CD4-positive, alpha-beta T cell (primary cell): ENCODE data around the gene OAS2. TPM values are rescaled to one million over a fixed set of nuclear protein-coding genes. Genes with fewer than 3 reads are reported as not detected.

Experiments
- ATAC-seq: fragments of 200-7000 bp; cut with Tn5 transposase; one replicate; pipeline ENCODE4 v1.10.0; 2022; ENCODE audit warnings: mild to moderate bottlenecking; ENCODE audit not compliant: poor library complexity
- CTCF ChIA-PET: fragments of 350-600 bp; sonication (Branson Sonifier 250); formaldehyde crosslinking; loops from one replicate; lab custom pipeline; 2021; ENCODE audit warnings: antibody characterized with exemption, inconsistent platforms; lab: Charles Lee
- POLR2A ChIA-PET: fragments of 350-600 bp; sonication (Branson Sonifier 250); formaldehyde crosslinking; loops from one replicate; lab custom pipeline; 2021; ENCODE audit warnings: antibody characterized with exemption, inconsistent platforms; lab: Charles Lee
- DNase-seq, 14 experiments: peaks; one replicate each; pipeline ENCODE4 v3.0.0-alpha.2; 2013 to 2020; ENCODE audit warnings: mixed read lengths in 2 of 14
- H3K27ac ChIP-seq, 2 donors: one replicate each; pipeline versions ENCODE4 v1.5.1 to v1.7.0; 2013; ENCODE audit warnings: low read length in 2 of 2, low read depth in 1 of 2, mild to moderate bottlenecking in 1 of 2
- H3K27me3 ChIP-seq, 2 experiments: 1 replicate in 1 of 2; 2 replicates in 1 of 2; pipeline versions ENCODE4 v1.6.1 to v1.7.0; 2013; ENCODE audit warnings: low read length in 2 of 2, control low read depth in 1 of 2, mild to moderate bottlenecking in 1 of 2, moderate library complexity in 1 of 2; ENCODE audit not compliant: insufficient read depth in 2 of 2, control insufficient read depth in 1 of 2
- H3K36me3 ChIP-seq: one replicate; pipeline ENCODE4 v1.6.1; 2013; ENCODE audit warnings: low read length, control low read depth; ENCODE audit not compliant: insufficient read depth
- H3K4me1 ChIP-seq: one replicate; pipeline ENCODE4 v1.6.1; 2013; ENCODE audit warnings: low read length, control low read depth; ENCODE audit not compliant: insufficient read depth
- H3K4me3 ChIP-seq: one replicate; pipeline ENCODE4 v1.5.1; 2013; ENCODE audit warnings: mild to moderate bottlenecking, low read length, moderate library complexity
- H3K9me3 ChIP-seq, 2 experiments: 1 replicate in 1 of 2; 2 replicates in 1 of 2; pipeline versions ENCODE4 v1.6.1 to v1.7.0; 2013; ENCODE audit warnings: low read length in 2 of 2, mild to moderate bottlenecking in 2 of 2, control low read depth in 1 of 2, moderate library complexity in 1 of 2; ENCODE audit not compliant: control insufficient read depth in 1 of 2, insufficient read depth in 1 of 2
- H3K27ac Mint-ChIP-seq: one replicate; pipeline ENCODE4 v1.8.0; 2020; ENCODE audit warnings: mixed read lengths
- H3K27me3 Mint-ChIP-seq: one replicate; pipeline ENCODE4 v1.8.0; 2021; ENCODE audit warnings: mixed read lengths
- H3K36me3 Mint-ChIP-seq: one replicate; pipeline ENCODE4 v1.8.0; 2021; ENCODE audit warnings: low read depth, mixed read lengths
- H3K4me1 Mint-ChIP-seq: one replicate; pipeline ENCODE4 v1.8.0; 2021; ENCODE audit warnings: low read depth, mixed read lengths
- H3K4me3 Mint-ChIP-seq: one replicate; pipeline ENCODE4 v1.8.0; 2020; ENCODE audit warnings: mild to moderate bottlenecking, mixed read lengths
- H3K9me3 Mint-ChIP-seq: one replicate; pipeline ENCODE4 v1.8.0; 2020; ENCODE audit warnings: mixed read lengths
- CTCF ChIP-seq: fragments of 200-600 bp; IDR thresholded peaks from one replicate; pipeline ENCODE4 v1.8.0; 2022; ENCODE audit warnings: antibody characterized with exemption, mild to moderate bottlenecking
- intact Hi-C, 2 experiments: fragments of 100-400 bp; cut with DNase I in 1 of 2; cut with micrococcal nuclease in 1 of 2; formaldehyde crosslinking; loops; one replicate each; pipeline versions ENCODE4 v1.15.1 to v1.9.0; 2023 to 2025; cut with DNase I, micrococcal nuclease
- total RNA-seq, 174 experiments: library from RNA in 2 of 174; stranded (reverse) in 2 of 174; gene quantifications; one replicate each; pipeline ENCODE4 v1.2.3 and lab custom pipeline; 2021 to 2026

The OAS2 gene
- total RNA-seq, 2 experiments from 2014 or later: 15.0 to 16.2 TPM

DNA sequence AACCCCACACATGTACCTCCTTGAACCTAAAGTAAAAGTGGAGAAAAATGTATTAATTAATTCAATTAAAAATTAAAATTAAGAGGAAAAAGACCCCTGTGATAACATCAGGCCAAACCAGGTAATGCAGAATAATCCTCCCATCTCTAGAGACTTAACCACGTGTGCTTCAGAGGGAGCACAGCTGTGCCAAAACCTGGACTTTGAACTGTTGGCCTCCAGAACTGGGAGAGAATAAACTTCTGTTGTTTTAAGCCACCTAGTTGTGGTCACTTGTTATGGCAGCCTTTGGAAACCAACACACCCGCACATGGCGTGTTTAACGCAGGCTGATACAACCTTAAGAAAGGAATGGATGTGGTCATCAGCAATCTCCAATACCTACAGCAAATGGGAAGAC is 23.8 kb downstream of the OAS2 start:
- Histone ChIP-seq H3K4me3 (no peak overlapping the region), H3K36me3 (peaks cover 93% of the 10 kb centered on the region), H3K4me1 (no peaks in the 10 kb centered on the region), H3K9me3 (no peaks in the 10 kb centered on the region), H3K27me3 (no peaks in the 10 kb centered on the region), H3K27ac (no peak overlapping the region)
- no peaks in the 10 kb centered on the region for H3K9me3 Mint-ChIP-seq
- peaks cover 98% of the 10 kb centered on the region for H3K36me3 Mint-ChIP-seq
- ChIA-PET CTCF (interaction anchor here (1.3 kb wide), 1 partner anchor 9 kb away, joined by 4 read pairs; no protein-coding TSS in a partner anchor), POLR2A (interaction anchor here (1.1 kb wide), 1 partner anchor 9 kb away, joined by 3 read pairs; no protein-coding TSS in a partner anchor)
- DNase-seq: no peak
- H3K27me3 Mint-ChIP-seq: no peaks in the 10 kb centered on the region
- no peaks in the 10 kb centered on the region for H3K4me1 Mint-ChIP-seq
- intact Hi-C loops: no loop called here
- no peak overlapping the region for H3K27ac Mint-ChIP-seq
- TF ChIP-seq CTCF: no peak
- ATAC-seq: no peak
- H3K4me3 Mint-ChIP-seq: no peak overlapping the region

DNA sequence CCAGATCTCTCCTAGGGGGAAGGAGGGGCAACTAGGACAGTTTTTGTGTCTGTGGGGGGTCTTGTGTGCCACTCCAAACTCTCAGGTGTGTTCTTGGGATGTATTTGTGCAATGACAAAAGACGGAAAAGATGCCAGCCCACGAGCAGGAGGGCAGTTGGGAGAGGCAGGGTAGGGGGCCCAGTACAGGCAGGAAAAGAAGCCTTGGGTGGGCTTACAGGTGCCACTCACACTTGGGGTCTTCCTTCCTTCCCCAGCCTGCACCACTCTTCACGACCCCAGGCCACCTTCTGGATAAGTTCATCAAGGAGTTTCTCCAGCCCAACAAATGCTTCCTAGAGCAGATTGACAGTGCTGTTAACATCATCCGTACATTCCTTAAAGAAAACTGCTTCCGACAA is 24.4 kb downstream of the OAS2 start:
- TF ChIP-seq CTCF: no peak
- Histone ChIP-seq H3K27me3 (no peaks in the 10 kb centered on the region), H3K4me3 (no peak overlapping the region), H3K36me3 (peaks cover 93% of the 10 kb centered on the region), H3K4me1 (no peaks in the 10 kb centered on the region), H3K9me3 (no peaks in the 10 kb centered on the region), H3K27ac (no peak overlapping the region)
- H3K27ac Mint-ChIP-seq: no peak overlapping the region
- ATAC-seq (no peak), DNase-seq (no peak)
- CTCF ChIA-PET: no interaction called here
- H3K9me3 Mint-ChIP-seq: no peaks in the 10 kb centered on the region
- H3K4me1 Mint-ChIP-seq: no peaks in the 10 kb centered on the region
- H3K4me3 Mint-ChIP-seq: no peak overlapping the region
- H3K36me3 Mint-ChIP-seq: peaks cover 97% of the 10 kb centered on the region
- intact Hi-C loops: no loop called here
- POLR2A ChIA-PET: no interaction called here
- H3K27me3 Mint-ChIP-seq: no peaks in the 10 kb centered on the region

- ATAC-seq (no peak), DNase-seq (no peak)
- Histone ChIP-seq H3K9me3 (no peaks in the 10 kb centered on the region), H3K36me3 (peaks cover 93% of the 10 kb centered on the region), H3K27ac (no peak overlapping the region), H3K4me1 (no peaks in the 10 kb centered on the region), H3K27me3 (no peaks in the 10 kb centered on the region), H3K4me3 (no peak overlapping the region)
- intact Hi-C loops: no loop called here
- H3K27ac Mint-ChIP-seq: peak overlapping the region; percentile 12
- no peak for TF ChIP-seq CTCF
- no peak overlapping the region for H3K4me3 Mint-ChIP-seq
- no peaks in the 10 kb centered on the region for H3K4me1 Mint-ChIP-seq
- peaks cover 97% of the 10 kb centered on the region for H3K36me3 Mint-ChIP-seq
- H3K27me3 Mint-ChIP-seq: no peaks in the 10 kb centered on the region
- ChIA-PET POLR2A (no interaction called here), CTCF (no interaction called here)
- H3K9me3 Mint-ChIP-seq: no peaks in the 10 kb centered on the region
These were observed 25.3 kb downstream of the OAS2 start for GRCh38 chr12:113003636-113004035.
